GM12872 (cell line): Measurements from ENCODE around the gene GNG7.

ENCODE experiments used
- TF ChIP-seq, protein P1 (sequence below): IDR thresholded peaks from 3 replicates; pipeline ENCODE4 v1.5.1; 2011; ENCODE audit warnings: low read depth, mild to moderate bottlenecking, low read length, moderate library complexity; ENCODE audit not compliant: insufficient read depth

Gene GNG7

DNA sequence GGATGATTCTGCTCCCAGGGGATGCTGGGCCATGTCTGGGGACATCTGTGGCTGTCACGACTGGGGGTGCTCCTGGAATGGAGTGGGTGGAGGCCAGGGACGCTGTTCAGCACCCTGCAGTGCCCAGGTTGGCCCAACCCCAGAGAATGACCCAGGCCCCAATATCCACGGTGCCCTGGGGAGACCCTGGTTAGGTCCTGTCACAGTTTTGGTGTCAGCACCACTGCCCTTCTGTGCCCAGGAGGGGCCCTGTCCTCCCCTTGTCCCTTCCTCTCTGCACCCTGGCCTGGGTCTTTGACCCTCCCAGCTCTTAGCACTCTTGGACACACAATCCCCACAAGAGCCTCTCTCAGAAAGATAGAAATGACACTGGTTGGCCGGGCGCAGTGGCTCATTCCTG lies 141.3 kb downstream of the GNG7 start:
- TF ChIP-seq, protein P1, sequence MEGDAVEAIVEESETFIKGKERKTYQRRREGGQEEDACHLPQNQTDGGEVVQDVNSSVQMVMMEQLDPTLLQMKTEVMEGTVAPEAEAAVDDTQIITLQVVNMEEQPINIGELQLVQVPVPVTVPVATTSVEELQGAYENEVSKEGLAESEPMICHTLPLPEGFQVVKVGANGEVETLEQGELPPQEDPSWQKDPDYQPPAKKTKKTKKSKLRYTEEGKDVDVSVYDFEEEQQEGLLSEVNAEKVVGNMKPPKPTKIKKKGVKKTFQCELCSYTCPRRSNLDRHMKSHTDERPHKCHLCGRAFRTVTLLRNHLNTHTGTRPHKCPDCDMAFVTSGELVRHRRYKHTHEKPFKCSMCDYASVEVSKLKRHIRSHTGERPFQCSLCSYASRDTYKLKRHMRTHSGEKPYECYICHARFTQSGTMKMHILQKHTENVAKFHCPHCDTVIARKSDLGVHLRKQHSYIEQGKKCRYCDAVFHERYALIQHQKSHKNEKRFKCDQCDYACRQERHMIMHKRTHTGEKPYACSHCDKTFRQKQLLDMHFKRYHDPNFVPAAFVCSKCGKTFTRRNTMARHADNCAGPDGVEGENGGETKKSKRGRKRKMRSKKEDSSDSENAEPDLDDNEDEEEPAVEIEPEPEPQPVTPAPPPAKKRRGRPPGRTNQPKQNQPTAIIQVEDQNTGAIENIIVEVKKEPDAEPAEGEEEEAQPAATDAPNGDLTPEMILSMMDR = no peak

DNA sequence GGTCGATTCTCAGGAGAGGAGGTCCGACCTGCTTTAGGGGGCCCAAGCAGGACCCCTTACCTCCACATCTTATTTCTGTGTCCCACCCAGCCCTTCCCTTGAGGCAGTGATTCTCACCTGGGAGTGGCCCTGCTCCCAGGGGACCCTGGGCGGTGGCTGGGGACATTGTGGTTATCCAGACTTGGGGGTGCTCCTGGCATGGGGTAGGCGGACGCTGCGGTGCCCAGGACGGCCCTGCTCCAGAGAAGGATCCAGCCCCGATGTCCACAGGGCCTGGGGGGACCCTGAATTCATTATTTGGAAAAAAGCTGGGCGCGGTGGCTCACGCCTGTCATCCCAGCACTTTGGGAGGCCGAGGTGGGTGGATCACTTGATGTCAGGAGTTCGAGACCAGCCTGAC lies 142.1 kb downstream of the GNG7 start:
- TF ChIP-seq, protein P1 = no peak

DNA sequence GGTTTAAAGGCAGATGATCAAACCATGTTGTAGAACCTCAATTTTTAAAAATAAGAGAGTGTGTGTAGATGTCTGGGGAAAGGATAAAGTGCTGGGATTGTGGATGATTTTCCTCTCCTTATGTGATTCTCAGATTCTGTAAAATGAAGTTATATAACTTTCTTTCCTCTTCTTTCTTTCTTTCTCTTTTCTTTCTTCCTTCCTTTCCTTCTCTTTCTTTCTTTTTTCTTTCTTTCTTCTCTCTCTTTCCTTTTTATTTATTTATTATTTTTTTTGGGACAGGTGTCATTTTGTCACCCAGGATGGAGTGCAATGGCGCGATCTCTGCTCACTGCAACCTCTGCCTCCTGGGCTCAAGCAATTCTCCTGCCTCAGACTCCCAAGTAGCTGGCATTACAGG lies 144.0 kb downstream of the GNG7 start:
- TF ChIP-seq, protein P1 = no peak

DNA sequence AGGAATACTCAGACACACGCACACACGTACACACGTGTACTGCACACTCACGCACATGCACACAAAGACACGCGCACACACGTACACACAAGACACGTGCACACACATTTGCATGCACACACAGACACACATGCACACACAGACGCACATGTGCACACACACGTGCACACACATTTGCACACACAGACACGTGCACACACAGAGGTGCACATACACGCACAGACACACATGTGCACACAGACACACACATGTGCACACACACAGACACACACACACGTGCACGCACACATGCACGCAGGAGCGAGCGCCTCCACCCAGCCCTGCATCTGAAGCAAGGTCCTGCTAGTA lies 145.4 kb downstream of the GNG7 start:
- TF ChIP-seq, protein P1 = no peak

DNA sequence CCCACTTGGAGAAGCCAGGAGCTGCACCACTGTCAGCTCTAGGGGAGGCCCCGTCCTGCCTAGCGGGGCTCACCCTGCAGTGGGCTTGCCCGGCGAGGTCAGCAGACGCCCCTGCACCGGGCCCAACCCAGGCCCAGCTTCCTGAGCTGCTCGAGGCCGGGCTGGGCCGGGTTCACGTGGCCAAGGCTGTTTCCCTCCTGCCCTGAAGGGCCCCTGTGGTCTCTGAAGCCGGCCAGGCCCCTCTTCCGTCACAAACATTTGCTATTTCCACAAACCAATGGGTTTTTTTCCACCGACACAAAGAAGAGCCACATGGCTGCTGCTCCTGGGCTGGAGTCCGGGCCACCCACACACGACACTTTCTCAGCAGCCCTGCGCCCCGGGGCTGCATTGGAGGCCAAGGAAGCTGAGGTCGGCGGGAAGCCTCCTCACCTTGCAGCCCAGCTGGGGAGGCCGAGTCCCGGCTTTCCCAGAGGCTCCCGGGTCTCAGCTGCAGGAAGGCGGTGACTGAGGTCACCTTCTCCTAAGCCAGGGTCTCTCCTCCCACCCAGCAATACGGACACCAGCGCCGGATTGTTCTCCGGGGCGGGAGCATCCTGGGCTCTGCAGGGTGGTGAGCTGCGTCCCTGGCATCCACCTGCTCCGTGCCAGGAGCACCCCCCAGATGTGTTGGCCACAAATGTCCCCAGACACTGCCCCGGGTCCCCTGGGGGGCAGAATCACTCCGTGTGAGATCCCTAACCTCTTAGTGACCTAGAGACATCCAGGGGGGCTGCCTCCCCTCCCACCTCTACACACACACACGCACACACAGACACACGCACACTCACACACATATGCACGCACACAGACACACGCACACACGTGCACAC lies 146.0 kb downstream of the GNG7 start:
- TF ChIP-seq, protein P1 = no peak

DNA sequence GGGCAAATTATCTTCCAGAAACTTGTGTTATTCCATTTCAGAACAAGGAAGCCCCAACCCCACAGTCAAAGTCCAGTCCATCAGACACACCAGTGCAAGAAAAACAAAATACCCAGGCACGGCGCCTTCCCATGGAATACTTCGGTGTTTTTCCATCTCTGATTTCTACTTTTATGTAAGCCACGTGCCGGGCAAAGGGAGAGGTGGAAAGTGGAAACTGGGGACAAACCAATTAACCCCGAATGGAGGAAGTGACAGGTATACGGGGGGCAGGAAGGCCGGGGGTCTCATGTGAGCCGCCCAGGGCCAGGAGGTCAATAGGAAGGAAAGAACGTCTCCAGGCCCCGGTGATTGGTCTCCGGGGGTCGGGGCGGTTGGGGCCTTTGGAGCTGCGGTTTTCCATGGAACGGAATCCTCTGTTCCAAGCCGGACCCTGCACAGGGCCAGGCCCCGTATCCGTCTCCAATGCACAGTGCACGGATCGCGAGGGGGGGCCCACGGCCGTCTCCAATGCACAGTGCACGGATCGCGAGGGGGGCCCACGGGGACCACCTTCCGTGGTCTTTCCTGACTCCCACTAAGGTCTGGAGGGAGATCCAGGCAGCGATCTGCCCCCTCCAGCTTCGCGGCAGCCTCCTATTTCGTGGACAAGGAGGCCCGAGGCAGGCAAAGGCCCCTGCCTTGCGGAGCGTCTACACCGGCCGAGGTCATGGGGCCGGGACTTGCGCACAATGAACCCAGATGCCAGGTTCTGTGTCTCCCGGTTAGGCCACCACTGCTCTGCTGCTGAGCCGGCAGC lies 146.9 kb downstream of the GNG7 start:
- TF ChIP-seq, protein P1 = no peak

DNA sequence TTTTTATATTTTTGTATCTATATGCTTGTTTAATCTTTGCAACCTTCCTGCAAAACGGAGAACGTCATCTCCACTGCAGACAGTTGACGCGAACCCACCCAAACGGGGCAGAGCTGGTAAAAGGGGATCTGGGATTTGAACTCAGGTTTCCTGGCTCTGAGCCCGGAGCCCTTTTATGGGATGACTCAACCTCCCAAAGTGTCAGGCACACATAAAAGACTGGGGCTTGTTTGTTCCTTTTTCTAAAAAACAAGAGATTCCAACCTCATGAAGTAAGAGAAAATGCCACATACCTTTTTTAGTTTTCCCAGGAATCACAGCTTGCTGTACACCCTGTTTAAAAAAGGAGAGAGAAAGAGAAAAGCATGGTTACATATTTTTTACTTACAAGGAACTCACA lies 147.6 kb downstream of the GNG7 start:
- TF ChIP-seq, protein P1 = no peak
